ENCODE results near the gene CFL2.

DNA sequence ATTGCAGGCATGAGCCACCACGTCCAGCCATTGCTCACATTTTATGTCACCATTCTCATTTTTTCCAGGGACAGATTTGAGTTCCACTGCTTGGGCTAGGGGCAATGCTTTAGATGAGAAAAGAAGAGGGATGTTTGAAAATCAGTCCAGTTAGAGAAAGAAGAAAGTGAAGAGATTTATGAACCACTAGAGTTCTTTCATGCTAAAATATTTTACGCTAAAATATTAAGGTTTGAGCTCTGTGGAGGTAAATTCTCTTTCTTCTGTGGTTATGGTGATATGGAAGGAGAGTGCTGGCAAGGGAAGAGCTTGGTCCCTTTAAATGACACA lies 21.5 kb downstream of the CFL2 start:
- TF ChIP-seq POLR2A (IDR thresholded peaks at IDR 0.05; ENCODE audit: low read depth, low read length) (no peak), POLR2AphosphoS5 (IDR thresholded peaks at IDR 0.05; ENCODE audit: low read depth, low read length) (no peak)

Measured in GM12892 (cell line).